Hematopoietic multipotent progenitor cell treated with erythropoietin and hydrocortisone succinate and interleukin-3 and kit ligand, for 4 days (in vitro differentiated cells): ENCODE results near the gene AKR1C2.
A peak's percentile ranks its signal among the peaks of the same experiment; 100 is the strongest.
"Not testable (repeated sequence)": the region's sequence is repeated elsewhere in the genome, so short reads cannot be mapped to it uniquely, and the experiment has no call there.

Experiments used
- DNase-seq: peaks from one replicate; pipeline ENCODE4 v3.0.0-alpha.2; 2015

Gene AKR1C2

GRCh38 chr10:5023177-5023805, 19.6 kb upstream of the AKR1C2 start:
- DNase-seq = peak; percentile 47

GRCh38 chr10:5021624-5022290, 18.1 kb upstream of the AKR1C2 start:
- DNase-seq = not testable (repeated sequence)

- DNase-seq = peak; percentile 78
Observed at GRCh38 chr10:5019770-5020612, 16.3 kb upstream of the AKR1C2 start.

- DNase-seq = peak; percentile 60
Observed at GRCh38 chr10:5018671-5019277, 15.1 kb upstream of the AKR1C2 start.

- no peak for DNase-seq
Observed at GRCh38 chr10:5018134-5018533, 14.5 kb upstream of the AKR1C2 start.

GRCh38 chr10:5014936-5015335, 11.3 kb upstream of the AKR1C2 start:
- peak; percentile 75 for DNase-seq

- DNase-seq = not testable (repeated sequence)
Observed at GRCh38 chr10:5014200-5014910, 10.7 kb upstream of the AKR1C2 start.

GRCh38 chr10:5013385-5013784, 9.7 kb upstream of the AKR1C2 start:
- DNase-seq = no peak

GRCh38 chr10:5012595-5012994, 8.9 kb upstream of the AKR1C2 start:
- DNase-seq = no peak

GRCh38 chr10:5011392-5011791, 7.7 kb upstream of the AKR1C2 start:
- not testable (repeated sequence) for DNase-seq

- not testable (repeated sequence) for DNase-seq
Observed at GRCh38 chr10:5010043-5010442, 6.4 kb upstream of the AKR1C2 start.

- DNase-seq = not testable (repeated sequence)
Observed at GRCh38 chr10:5008857-5009548, 5.3 kb upstream of the AKR1C2 start.

- DNase-seq = not testable (repeated sequence)
Observed at GRCh38 chr10:5004501-5004900, 844 bp upstream of the AKR1C2 start.

- DNase-seq = not testable (repeated sequence)
Observed at GRCh38 chr10:5004030-5004385, 351 bp upstream of the AKR1C2 start.

GRCh38 chr10:5002013-5002727, 1.5 kb downstream of the AKR1C2 start:
- DNase-seq = no peak

GRCh38 chr10:4998671-4999070, 5.0 kb downstream of the AKR1C2 start:
- DNase-seq = no peak

- not testable (repeated sequence) for DNase-seq
Observed at GRCh38 chr10:4994260-4994659, 9.4 kb downstream of the AKR1C2 start.

GRCh38 chr10:4992564-4992963, 11.1 kb downstream of the AKR1C2 start:
- not testable (repeated sequence) for DNase-seq

- not testable (repeated sequence) for DNase-seq
Observed at GRCh38 chr10:4991463-4991862, 12.2 kb downstream of the AKR1C2 start.

- DNase-seq = no peak
Observed at GRCh38 chr10:4990217-4990616, 13.4 kb downstream of the AKR1C2 start.

GRCh38 chr10:4988000-4988641, 15.5 kb downstream of the AKR1C2 start:
- DNase-seq = not testable (repeated sequence)
